GM18517 (cell line): ENCODE data around the gene MAEL.

Source experiments
- ATAC-seq: cut with Tn5 transposase; IDR thresholded peaks from one replicate; pipeline ENCODE4 v1.9.1; 2021; ENCODE audit warnings: mild to moderate bottlenecking, moderate library complexity; ENCODE audit not compliant: unreplicated experiment

Gene MAEL

GRCh38 chr1:166988974-166989515 is at the start of gene MAEL:
TSS of gene MAEL (plus strand) at chr1:166989280. CDS start at chr1:166989353, 73 bp downstream.
- ATAC-seq, result no peak

- ATAC-seq, result no peak
Measured at GRCh38 chr1:166939741-166940375, 49.2 kb upstream of the MAEL start.

GRCh38 chr1:166944186-166944967 is 44.7 kb upstream of the MAEL start:
- ATAC-seq, result no peak

- ATAC-seq, result no peak
Measured at GRCh38 chr1:166947398-166948043, 41.6 kb upstream of the MAEL start.

- no peak for ATAC-seq
Measured at GRCh38 chr1:166948856-166949350, 40.2 kb upstream of the MAEL start.

GRCh38 chr1:166950156-166950555 is 38.9 kb upstream of the MAEL start:
- no peak for ATAC-seq

- no peak for ATAC-seq
Measured at GRCh38 chr1:166951050-166951449, 38.0 kb upstream of the MAEL start.

- ATAC-seq, result no peak
Measured at GRCh38 chr1:166952002-166952746, 36.9 kb upstream of the MAEL start.

- no peak for ATAC-seq
Measured at GRCh38 chr1:166953491-166953890, 35.6 kb upstream of the MAEL start.

- ATAC-seq, result no peak
Measured at GRCh38 chr1:166956057-166956850, 32.8 kb upstream of the MAEL start.

- no peak for ATAC-seq
Measured at GRCh38 chr1:166956872-166957271, 32.2 kb upstream of the MAEL start.

- ATAC-seq, result no peak
Measured at GRCh38 chr1:166960858-166961474, 28.1 kb upstream of the MAEL start.

- peak; percentile 64 for ATAC-seq
Measured at GRCh38 chr1:166969074-166969677, 19.9 kb upstream of the MAEL start.

GRCh38 chr1:166971252-166971651 is 17.8 kb upstream of the MAEL start:
- no peak for ATAC-seq

- ATAC-seq, result no peak
Measured at GRCh38 chr1:166972193-166972592, 16.9 kb upstream of the MAEL start.

GRCh38 chr1:166972826-166973225 is 16.3 kb upstream of the MAEL start:
- no peak for ATAC-seq

GRCh38 chr1:166974647-166975345 is 14.3 kb upstream of the MAEL start:
- no peak for ATAC-seq

- ATAC-seq, result peak; percentile 53
Measured at GRCh38 chr1:166975361-166976129, 13.5 kb upstream of the MAEL start, which contains the start of gene ILDR2. TSS of gene ILDR2 (minus strand) at chr1:166975540. CDS start at chr1:166975268, 272 bp downstream.
